GM19395 (cell line): ENCODE data around the gene NCAPH2.

Source experiments
- ATAC-seq: cut with Tn5 transposase; IDR thresholded peaks from one replicate; pipeline ENCODE4 v1.9.1; 2021; ENCODE audit warnings: mild to moderate bottlenecking, moderate library complexity; ENCODE audit not compliant: unreplicated experiment

Gene NCAPH2

DNA sequence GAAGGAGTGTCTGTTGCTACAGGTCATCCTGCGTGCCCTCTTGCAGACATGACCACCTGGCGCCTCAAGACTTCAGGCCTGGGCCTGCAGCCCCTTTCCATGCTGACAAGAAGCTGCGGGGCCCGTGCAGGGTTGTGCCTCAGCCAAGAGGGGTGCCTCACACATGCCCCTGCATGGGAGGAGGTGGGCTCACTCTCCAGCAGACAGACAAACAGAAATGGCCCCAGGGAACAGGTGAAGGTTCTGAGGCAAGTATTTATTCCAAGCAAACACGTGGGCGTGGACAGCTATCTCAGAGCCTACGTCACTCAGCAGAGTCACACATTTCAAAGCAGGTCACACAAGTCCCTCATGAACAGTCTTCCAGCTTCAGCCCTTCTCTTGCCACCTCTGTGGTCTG is 60.6 kb downstream of the NCAPH2 start:
- no peak for ATAC-seq

DNA sequence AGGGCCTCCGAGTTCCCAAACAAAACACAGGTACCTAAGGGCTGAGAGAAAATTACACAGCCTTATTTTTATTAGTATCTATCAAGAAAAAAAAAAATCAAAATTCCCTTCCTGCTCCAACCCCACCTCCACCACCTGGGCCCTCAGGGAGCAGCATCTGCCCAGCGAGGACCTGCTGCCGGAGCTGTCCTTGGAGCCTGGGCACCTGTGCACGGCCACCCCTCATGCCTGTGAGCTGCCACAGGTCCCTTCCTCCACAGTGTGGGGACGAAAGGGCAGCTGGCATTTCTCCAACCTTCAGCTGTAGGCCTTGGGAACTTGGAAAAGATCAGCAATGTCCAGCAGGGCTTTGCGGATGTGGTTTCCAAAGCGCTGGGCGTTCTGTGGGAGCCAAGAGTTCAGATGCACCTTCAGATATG is 61.0 kb downstream of the NCAPH2 start:
- no peak for ATAC-seq

DNA sequence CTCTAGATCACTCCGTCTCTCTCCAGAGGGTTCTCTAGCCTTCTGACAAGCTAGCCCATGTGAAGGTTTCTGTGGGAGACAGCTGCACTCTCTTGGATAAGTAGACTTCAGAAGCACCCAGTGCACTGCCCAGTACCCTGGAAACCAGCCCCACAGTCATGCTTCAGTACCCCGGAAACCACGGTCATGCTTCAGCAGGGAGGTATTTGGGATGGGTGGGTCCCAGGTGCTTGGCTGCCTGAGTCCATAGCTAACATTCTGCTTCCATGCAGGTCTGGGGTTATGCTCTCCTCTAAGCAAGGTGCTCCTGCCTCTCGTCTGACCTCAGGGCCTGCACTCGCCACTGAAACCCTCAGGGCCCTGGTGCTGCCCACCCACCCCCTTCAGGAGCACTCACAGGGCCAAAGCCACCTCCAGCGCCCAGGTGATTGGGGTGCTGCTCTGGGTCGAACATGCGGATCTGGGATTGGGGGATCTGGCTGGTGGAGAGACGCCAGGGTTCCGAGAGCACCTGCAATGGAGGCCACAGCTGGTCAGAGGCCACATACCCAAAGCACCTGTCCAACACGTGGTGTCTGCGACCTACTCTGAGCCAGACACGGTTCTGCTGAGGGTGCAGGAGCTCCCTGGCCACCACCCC is 62.0 kb downstream of the NCAPH2 start:
- no peak for ATAC-seq

DNA sequence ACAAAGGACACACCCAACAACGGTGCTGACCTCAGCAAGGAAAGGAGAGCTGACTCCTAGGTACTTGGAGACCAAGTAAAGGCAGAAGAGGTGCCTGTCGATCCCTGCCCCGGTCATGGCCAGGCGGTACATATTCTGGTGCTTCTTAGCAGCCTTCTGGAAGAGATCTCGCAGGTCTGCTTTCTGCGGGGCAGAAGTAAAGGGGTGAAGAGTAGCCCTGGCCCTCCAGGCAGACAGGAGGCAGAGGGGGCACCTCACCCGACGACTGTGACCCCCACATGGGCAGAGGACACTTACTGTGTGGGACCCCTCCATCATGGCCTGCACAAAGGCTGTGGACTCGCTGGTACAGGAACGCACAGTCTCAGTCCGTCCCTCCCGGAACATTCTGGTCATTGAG is 62.8 kb downstream of the NCAPH2 start:
- no peak for ATAC-seq

DNA sequence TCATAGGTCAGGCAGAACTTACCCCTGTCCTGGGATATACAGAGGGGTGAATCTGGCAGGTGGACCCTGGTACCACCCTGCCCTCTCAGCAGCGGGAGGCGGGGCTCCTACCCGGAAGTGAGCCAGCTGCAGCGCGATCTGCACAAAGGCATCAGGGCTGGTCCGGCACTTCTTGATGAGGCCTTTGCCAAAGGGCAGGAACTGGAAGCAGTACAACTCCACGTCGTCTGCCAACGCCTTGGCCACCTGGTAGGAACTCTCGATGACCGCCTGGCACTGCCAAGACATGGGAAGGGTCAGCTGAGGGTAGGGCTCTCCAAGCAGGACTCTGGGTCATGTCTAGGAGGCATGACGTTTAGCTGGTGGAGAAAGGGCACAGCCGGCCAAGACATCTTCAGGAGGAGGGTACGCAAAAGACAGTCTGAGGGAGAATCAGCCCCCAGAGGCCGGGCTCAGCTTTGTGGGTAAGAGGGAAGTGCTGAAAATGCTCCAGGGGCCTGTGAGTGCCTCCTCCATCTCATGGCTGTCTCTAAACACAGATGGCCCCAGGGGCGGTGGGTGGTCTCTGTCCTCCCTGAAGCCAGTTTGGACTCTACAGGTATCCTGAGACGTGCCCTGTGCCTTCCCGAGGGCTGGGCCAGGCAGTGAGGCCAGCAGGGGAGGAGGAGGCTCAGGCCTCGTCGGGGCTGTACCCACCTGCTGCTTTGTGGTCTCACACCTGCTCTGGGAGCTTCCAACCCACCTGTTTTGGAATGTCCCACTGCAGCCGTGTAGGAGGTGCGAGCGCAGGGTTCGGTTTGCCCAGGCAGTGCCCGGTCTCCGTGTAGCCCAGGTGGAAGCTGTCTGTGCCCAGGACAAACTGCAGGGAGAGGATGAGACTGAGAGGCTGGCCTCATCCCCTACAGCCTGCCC is 63.5 kb downstream of the NCAPH2 start:
- ATAC-seq: no peak

DNA sequence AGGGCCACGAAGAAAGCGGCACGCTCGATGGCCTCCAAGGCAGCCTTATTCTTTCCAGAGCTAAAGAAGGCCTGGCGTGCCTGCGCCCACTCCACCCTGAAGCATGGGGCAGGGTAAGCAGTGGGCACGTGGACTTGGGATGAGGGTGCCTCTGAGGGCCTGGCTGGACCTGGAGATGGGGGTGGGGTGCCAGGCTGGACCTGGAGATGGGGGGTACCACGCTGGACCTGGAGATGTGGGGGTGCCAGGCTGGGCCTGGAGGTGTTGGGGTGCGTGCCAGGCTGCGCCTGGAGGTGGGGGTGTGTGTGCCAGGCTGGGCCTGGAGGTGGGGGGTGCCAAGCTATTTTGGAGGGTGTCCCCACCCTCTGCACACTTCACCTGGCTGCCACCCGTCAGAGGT is 64.9 kb downstream of the NCAPH2 start:
- no peak for ATAC-seq

DNA sequence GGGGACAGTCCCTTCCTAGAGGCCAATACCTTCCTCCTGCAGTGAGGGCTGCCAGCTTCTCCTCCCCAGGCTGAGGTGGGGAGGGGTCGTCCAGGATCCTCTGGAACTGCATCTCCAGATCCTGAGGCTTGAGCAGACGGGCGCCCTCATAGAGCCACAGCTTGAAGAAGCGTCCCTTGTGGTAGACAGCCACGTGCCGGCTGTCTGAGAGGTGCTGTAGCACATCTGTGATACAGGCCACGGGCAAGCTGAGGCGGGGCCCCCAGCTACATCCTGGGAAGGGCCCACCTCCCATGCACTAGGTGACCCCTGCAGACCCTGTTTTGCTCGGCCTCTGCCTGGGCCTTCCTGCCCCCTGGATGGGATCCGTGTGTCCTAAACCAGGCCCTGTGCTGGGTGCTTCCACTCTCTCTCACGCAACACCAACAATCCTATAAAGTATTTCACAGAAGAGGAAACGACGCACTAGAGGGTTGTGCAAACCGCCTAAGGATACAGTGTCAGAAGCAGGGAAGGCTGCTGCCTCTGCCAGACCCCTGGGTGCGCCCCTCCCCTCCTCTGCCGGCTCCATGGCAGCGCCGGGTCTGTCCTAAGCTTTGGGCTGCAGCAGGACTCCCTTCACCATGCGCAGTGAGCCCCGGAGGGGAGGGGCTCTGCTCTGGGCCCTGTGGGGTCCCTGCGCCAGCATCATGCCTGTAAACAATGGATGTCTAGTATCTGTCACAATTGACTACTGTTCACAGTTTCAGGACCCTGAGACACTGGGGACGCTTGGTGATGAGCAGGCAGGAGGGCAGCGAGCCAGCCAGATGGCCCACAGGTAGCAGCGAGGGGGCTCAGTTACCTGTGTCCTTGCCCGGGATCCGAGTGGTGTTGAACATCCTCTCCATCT is 65.7 kb downstream of the NCAPH2 start:
- no peak for ATAC-seq

DNA sequence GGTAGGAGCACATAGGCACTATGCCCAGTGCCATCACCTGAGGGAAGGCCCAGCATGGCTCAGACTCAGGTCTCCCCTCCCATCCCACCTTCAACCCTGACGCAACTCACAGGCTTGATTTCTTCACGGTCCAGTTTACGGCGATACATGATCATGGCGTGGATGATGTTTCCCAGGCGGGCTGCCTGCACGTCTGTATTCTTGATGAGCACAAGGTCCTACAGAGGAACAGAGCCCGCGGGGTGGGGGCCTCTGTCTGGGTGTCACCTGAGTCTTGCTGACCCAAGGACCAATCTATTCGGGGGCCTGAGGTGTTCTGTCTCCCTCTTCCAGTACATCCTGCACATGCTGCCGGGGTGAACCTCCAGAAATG is 66.3 kb downstream of the NCAPH2 start:
- no peak for ATAC-seq
